Endodermal cell (in vitro differentiated cells): ENCODE data around the gene NAA20. TPM values are rescaled to one million over a fixed set of nuclear protein-coding genes. Genes with fewer than 3 reads are reported as not detected.

Experiments used
- DNase-seq: peaks from one replicate; pipeline ENCODE4 v3.0.0-alpha.2; 2017
- H3K27ac ChIP-seq: 2 replicates; pipeline ENCODE4 v1.5.1; 2013; ENCODE audit warnings: mild to moderate bottlenecking, low read depth, low read length, moderate library complexity
- H3K27me3 ChIP-seq: 2 replicates; pipeline ENCODE4 v1.6.1; 2013; ENCODE audit warnings: mild to moderate bottlenecking, low read length, moderate library complexity; ENCODE audit not compliant: insufficient read depth, control insufficient read depth, poor library complexity, severe bottlenecking
- H3K36me3 ChIP-seq: 2 replicates; pipeline ENCODE4 v1.7.0; 2013; ENCODE audit warnings: mild to moderate bottlenecking, low read length, moderate library complexity; ENCODE audit not compliant: control insufficient read depth, insufficient read depth
- H3K4me1 ChIP-seq: one replicate; pipeline ENCODE4 v1.7.0; 2013; ENCODE audit warnings: low read length; ENCODE audit not compliant: control insufficient read depth, insufficient read depth
- H3K4me3 ChIP-seq: 2 replicates; pipeline ENCODE4 v1.5.1; 2013; ENCODE audit warnings: mild to moderate bottlenecking, low read length, moderate library complexity
- H3K9ac ChIP-seq: 2 replicates; pipeline ENCODE4 v1.6.1; 2013; ENCODE audit warnings: mild to moderate bottlenecking, low read length, moderate library complexity; ENCODE audit not compliant: poor library complexity, severe bottlenecking; ENCODE audit errors: extremely low read depth
- H3K9me3 ChIP-seq: 2 replicates; pipeline ENCODE4 v1.6.1; 2013; ENCODE audit warnings: mild to moderate bottlenecking, low read length, moderate library complexity; ENCODE audit not compliant: control insufficient read depth
- H3K27ac Mint-ChIP-seq: 2 replicates; pipeline ENCODE4 v1.8.0; 2020; ENCODE audit warnings: mixed read lengths
- H3K27me3 Mint-ChIP-seq: 2 replicates; pipeline ENCODE4 v1.8.0; 2021; ENCODE audit warnings: mild to moderate bottlenecking, mixed read lengths; ENCODE audit not compliant: insufficient read depth
- H3K36me3 Mint-ChIP-seq: 2 replicates; pipeline ENCODE4 v1.8.0; 2020; ENCODE audit warnings: low read depth, mixed read lengths
- H3K4me1 Mint-ChIP-seq: 2 replicates; pipeline ENCODE4 v1.8.0; 2020; ENCODE audit warnings: mixed read lengths
- H3K4me3 Mint-ChIP-seq: 2 replicates; pipeline ENCODE4 v1.8.0; 2020; ENCODE audit warnings: mild to moderate bottlenecking, moderate library complexity, mixed read lengths
- H3K9me3 Mint-ChIP-seq: 2 replicates; pipeline ENCODE4 v1.8.0; 2020; ENCODE audit warnings: mild to moderate bottlenecking, mixed read lengths
- CTCF ChIP-seq: fragments of 200-600 bp; sonication (generic); conservative IDR thresholded peaks from 2 replicates; pipeline ENCODE4 v1.5.0; 2021; ENCODE audit warnings: antibody characterized with exemption, mild to moderate bottlenecking
- WGBS, 2 experiments: methylation state at CpG; one replicate each; pipeline versions ENCODE4 v1.1.5 to v1.1.7; 2013; ENCODE audit warnings: missing lambda C conversion rate in 2 of 2, mixed read lengths in 1 of 2; ENCODE audit not compliant: insufficient coverage in 1 of 2, insufficient read length in 1 of 2; 5-methylcytosine and 5-hydroxymethylcytosine counted together
- total RNA-seq, 2 donors: library from RNA; stranded (reverse); fragmentation: NEBNext Ultra II Directional in 1 of 2; extraction: Animal tissue kit (Norgen Biotek cat#: 25700) in 1 of 2; gene quantifications; 2 replicates in 1 of 2; 3 replicates in 1 of 2; pipeline ENCODE4 v1.2.1, GENCODE V29; 2021

The NAA20 gene
- total RNA-seq, 2 donors from 2014 or later: 35.1 to 39.4 TPM

- TF ChIP-seq CTCF: no peak
- H3K4me1 ChIP-seq: no peaks in the 10 kb centered on the region
- H3K9ac ChIP-seq: no peak overlapping the region
- no peaks in the 10 kb centered on the region for H3K9me3 Mint-ChIP-seq
- WGBS, 2 experiments: 83 to 90% methylated on average over 1 to 5 of the region's 5 CpGs
- DNase-seq: no peak
- H3K4me3 ChIP-seq: no peak overlapping the region
- H3K27ac Mint-ChIP-seq: no peak overlapping the region
- H3K36me3 Mint-ChIP-seq: peaks cover 4% of the 10 kb centered on the region
- peaks cover 21% of the 10 kb centered on the region for H3K4me1 Mint-ChIP-seq
- H3K27ac ChIP-seq: no peak overlapping the region
- H3K27me3 ChIP-seq: no peaks in the 10 kb centered on the region
- no peak overlapping the region for H3K4me3 Mint-ChIP-seq
- H3K27me3 Mint-ChIP-seq: no peaks in the 10 kb centered on the region
- H3K36me3 ChIP-seq: no peaks in the 10 kb centered on the region
- no peaks in the 10 kb centered on the region for H3K9me3 ChIP-seq
These were observed 46.9 kb upstream of the NAA20 start for GRCh38 chr20:19970256-19970765.

- 81 to 88% methylated on average over 7 to 11 of the region's 11 CpGs for WGBS, 2 experiments
- Mint-ChIP-seq H3K4me1 (peaks cover 27% of the 10 kb centered on the region), H3K4me3 (no peak overlapping the region), H3K9me3 (no peaks in the 10 kb centered on the region), H3K27ac (no peak overlapping the region), H3K27me3 (no peaks in the 10 kb centered on the region), H3K36me3 (peaks cover 4% of the 10 kb centered on the region)
- no peaks in the 10 kb centered on the region for H3K4me1 ChIP-seq
- no peak overlapping the region for H3K9ac ChIP-seq
- H3K4me3 ChIP-seq: no peak overlapping the region
- H3K36me3 ChIP-seq: no peaks in the 10 kb centered on the region
- no peaks in the 10 kb centered on the region for H3K9me3 ChIP-seq
- DNase-seq: no peak
- H3K27ac ChIP-seq: no peak overlapping the region
- no peaks in the 10 kb centered on the region for H3K27me3 ChIP-seq
- no peak for TF ChIP-seq CTCF
These were observed 46.0 kb upstream of the NAA20 start for GRCh38 chr20:19971116-19971515.

- no peak overlapping the region for H3K27ac ChIP-seq
- H3K4me1 ChIP-seq: peaks cover 6% of the 10 kb centered on the region
- no peak overlapping the region for H3K4me3 ChIP-seq
- Mint-ChIP-seq H3K4me1 (peaks cover 38% of the 10 kb centered on the region), H3K4me3 (no peak overlapping the region), H3K36me3 (peaks cover 12% of the 10 kb centered on the region), H3K27me3 (no peaks in the 10 kb centered on the region), H3K27ac (peak overlapping the region; percentile 76), H3K9me3 (peaks cover 5% of the 10 kb centered on the region)
- TF ChIP-seq CTCF: no peak
- DNase-seq: no peak
- peaks cover 9% of the 10 kb centered on the region for H3K9me3 ChIP-seq
- WGBS, 2 experiments: 96 to 100% methylated on average over 1 to 5 of the region's 7 CpGs
- no peak overlapping the region for H3K9ac ChIP-seq
- H3K27me3 ChIP-seq: no peaks in the 10 kb centered on the region
- no peaks in the 10 kb centered on the region for H3K36me3 ChIP-seq
These were observed 43.1 kb upstream of the NAA20 start for GRCh38 chr20:19973961-19974629.
